GM19025 (cell line): ENCODE results near the gene ELN.
"Not testable (repeated sequence)": the region's sequence is repeated elsewhere in the genome, so short reads cannot be mapped to it uniquely, and the experiment has no call there.

Experiments used
- ATAC-seq: cut with Tn5 transposase; IDR thresholded peaks from one replicate; pipeline ENCODE4 v1.9.1; 2021; ENCODE audit warnings: mild to moderate bottlenecking, low read depth, moderate library complexity; ENCODE audit not compliant: unreplicated experiment

Gene ELN

DNA sequence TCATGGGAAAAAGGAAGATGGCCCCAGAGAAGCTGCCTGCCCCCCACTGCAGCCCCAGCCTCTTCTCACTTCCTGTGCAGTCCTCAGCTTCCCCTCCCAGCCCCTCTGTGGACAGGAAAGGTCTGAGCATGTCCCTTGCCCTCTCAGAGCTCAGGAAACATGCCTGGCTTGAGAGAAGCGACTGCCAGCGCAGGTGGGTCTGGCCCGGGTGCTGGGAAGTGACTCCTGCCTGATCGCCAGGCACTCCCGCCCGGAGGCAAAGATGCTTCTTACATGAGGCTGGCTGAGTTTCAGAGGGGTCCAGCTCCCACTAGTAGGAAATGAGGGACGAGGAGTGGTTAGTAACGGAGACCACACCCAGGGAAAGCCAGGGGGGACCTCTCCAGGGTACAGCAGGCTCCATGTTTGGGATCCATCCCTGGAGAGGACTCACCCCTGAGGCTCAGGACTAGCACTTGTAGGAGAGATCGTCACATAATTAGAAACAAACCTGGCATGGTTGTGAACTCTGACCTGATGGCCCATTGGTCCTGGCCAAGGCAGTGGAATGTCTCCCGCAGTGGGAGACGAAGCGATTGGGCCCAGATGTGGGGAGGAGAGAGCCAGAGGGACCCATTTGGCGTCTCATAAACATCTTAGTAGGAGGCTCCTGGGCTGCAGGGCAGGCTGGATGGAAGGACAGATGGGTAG is 12.3 kb downstream of the ELN start:
- no peak for ATAC-seq

DNA sequence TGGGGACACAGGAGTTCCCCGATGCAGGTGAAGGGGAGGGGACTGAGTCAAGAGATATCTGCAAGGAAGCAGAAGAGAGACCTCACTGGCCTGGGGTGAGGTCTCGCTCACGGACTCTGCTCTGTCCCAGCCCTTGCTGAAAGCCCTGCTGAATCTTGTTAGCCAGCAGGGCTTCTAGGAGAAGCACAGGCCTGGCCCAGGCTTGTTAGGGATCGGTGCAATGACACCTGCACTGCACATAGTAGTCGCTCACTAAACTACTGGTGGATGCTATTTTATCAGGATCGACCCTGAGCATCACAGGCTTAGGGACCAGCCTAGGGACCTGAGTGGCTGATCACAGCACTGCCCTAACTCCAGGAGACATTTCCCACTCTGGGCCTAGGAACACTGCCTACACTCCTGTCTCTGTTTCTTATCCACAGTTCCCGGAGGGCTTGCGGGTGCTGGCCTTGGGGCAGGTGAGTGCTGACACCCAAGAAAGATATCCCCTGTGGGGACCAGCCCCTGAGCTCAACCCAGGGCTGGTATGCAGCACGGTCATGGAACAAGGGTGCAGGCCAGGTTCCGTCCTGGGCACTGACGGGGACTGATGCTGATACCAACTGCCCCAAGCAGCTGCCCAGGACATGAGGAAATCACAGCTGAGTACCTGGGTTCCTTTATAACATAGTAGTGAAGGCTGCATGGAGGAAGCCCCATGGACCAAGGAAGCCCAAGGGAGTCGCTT is 13.0 kb downstream of the ELN start:
- no peak for ATAC-seq

DNA sequence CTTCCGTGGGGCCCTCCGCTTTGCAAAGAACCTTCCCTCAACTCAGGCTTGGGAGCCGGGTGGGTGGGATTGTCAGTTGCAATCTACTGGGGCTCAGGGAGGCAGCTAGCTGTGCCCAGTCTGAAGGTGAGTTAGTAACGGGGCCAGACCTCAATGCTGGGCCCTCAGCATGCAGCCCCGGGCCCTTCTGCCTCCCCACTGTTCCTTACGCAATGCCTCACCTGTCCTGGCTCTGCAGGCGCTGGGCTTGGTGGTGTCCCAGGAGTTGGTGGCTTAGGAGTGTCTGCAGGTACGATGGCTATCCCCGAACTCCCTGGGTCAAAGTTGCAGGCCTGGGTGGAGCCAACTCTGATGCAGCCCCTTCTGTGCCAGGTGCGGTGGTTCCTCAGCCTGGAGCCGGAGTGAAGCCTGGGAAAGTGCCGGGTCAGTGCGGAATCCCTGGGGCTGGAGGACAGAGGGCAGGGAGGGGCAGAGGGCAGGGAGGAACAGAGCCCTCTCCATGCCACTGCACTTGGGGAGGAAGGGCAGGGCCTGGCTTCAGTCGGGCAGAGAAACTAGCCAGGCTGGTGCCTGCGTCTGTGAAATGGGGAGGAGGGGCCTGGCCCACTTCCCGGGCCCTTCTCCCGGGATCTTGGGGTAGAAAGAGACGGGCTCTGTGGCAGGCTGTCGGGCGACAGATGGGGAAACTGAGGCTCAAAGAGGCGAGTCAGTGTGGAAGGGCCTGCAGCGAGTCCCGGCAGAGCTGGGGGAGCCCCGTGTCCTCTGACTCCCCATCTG is 15.0 kb downstream of the ELN start:
- no peak for ATAC-seq

DNA sequence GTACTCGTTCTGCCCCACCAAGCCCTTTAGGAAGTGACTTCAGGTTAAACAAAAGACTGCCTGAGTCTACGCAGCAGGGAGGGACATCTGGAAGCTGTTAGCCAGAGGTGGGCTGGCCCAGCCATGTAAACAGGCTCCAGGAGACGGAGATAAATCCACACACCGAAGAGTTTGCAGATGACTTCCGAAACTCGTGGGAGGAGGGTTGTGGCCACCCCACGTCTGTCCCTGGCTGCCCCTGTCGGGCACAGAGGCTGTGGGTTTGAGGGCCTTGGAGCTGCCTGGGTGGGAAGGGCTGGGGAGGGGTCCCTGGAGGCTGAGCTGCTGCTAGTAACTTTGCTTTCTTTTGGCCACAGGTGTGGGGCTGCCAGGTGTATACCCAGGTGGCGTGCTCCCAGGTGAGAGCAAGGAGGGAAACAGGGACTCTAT is 15.6 kb downstream of the ELN start:
- no peak for ATAC-seq

DNA sequence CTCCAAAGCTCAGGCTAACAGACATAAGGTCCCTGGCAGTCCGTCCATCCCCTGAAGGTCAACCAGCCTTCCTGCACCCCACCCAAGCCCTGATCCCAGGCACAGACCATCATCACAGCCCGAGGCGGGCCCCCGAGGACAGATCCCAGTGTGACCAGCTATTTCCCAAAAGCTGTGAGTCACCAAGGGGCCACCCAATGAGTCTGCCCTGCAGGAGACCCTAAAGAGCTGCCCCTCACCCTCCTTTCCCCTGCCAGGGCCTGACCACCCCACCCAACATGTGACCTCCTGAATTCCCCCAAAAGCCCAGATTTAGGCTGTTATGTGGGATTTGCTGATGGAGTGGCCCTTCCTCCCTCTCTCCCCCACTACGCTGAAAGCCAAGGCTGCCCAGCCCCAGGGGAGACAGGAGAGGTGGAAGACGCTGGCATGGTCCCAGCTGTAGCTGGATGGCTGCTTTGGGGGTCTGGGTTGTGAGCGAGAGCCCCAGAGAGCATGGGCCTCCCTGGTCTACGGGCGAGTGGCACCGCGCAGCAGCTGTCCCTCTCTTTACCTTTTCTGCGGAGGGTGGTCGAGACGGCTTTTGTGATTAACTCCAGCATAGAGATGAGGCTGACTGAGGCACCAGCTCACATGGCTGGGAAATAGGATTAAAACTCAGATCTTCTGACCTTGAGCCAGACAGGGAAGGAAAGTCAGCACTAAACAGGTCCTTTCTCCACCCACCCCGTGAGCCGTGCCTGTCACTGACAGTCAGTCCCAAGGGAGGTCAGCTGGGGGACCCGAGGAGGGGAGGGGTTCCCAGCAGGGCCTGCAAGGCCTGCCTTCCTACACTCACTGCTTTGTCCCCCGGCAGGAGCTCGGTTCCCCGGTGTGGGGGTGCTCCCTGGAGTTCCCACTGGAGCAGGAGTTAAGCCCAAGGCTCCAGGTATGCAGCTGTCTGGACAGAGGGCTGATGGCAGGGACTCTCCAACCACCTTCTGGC is 16.7 kb downstream of the ELN start:
- ATAC-seq: no peak

DNA sequence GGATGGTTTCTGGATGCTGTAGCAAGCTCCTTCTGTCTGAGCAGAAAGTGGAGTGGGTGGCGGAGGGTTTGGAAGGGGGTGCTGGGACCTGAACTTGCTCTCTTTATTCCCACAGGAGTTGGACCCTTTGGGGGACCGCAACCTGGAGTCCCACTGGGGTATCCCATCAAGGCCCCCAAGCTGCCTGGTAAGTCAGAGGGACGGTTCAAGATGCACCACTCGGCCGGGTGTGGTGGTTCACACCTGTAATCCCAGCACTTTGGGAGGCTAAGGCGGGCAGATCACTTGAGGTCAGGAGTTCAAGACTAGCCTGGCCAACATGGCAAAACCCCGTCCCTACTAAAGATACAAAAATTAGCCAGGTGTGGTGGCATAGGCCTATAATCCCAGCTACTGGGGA is 18.6 kb downstream of the ELN start:
- not testable (repeated sequence) for ATAC-seq

DNA sequence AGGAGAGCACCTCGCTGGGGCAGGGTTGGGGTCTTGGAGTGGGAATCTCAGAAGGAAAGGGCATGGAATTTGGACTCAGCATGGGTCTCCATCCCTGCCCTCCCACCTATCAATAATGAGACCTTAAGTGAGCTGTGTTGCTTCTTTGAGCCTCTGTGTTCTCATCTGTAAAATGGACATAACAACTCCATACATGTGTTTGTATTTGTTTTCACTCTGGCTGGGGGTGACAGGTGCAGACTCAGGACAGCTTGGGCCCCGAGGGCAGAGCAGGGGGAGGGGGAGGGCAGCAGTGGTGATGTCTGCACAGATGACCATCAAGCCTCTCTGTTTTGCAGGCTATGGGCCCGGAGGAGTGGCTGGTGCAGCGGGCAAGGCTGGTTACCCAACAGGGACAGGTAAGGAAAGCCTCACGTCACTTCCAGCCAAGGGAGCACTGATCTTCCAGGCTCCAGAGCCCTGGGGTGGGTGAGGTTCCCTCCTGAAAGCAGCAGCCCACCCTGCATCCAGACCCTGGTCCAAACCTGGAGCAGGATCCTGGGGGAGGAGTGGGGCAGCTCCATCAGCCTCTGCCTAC is 19.9 kb downstream of the ELN start:
- ATAC-seq: no peak

DNA sequence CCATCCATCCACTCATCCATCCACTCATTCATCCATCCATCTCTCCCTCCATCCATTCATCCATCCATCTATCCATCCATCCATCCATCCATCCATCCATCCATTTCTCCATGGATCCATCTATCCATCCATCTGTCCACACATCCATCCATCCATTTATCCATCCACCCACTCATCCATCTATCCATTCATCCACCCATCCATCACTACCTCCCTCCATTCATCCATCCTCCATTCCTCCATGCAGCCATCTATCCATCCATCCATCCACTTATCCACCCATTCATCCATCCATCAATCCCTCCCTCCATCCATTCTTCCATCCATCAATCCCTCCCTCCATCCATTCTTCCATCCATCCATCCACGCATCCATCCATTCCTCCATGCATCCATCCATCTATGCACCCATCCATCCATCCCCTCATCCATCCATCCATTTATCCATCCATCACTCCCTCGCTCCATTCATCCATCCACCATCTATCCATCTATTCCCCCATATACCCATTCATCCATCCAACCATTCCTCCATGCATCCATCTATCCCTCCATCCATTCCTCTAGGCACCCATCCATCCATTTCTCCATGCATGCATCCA is 21.1 kb downstream of the ELN start:
- no peak for ATAC-seq

DNA sequence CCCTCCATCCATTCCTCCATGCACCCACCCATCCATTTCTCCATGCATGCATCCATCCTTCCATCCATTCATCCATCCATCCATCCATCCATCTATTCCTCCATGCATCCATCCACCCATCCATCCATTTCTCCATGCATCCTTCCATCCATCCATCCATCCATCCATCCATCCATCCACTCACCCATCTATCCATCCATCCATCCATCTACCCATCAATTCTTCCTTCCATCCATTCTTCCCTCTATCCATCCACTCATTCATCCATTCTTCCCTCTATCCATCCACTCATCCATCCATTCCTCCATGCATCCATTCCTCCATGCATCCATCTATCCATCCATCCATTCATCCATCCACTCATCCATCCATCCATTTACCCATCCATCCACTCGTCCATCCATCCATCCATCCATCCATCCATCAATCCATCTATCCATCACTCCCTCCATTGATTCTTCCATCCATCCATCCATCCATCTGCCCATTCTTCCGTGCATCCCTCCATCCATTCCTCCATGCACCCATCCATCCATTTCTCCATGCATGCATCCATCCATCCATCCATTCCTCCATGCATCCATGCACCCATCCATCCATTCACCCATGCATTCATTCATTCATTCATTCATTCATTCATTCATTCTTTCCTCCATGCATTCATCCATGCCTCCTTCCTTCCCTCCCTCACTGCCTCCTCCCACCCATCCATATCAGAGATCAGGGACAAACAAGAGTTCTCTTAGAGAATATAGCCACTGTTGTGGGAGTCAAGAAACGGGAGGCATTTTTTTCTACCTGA is 22.2 kb downstream of the ELN start:
- no peak for ATAC-seq

DNA sequence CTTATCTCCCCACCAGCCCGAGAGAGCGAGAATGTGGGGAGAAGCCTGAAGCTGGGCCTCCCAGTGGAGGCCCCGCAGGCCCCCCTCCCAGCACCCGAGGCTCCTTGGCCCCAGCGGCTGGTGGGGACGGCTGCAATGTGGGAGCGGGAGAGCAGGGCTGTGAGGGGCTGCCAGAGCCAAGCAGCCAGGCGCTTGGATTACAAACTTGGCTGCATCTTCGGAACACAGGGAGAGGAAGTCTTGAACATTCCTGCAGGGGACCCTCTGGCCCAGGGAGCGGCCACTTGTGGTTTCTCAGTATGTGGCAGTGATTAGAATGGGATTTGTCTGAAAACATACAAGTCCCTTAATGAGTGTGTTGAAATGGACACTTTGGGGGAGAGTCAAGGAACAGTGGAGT is 23.2 kb downstream of the ELN start:
- no peak for ATAC-seq

DNA sequence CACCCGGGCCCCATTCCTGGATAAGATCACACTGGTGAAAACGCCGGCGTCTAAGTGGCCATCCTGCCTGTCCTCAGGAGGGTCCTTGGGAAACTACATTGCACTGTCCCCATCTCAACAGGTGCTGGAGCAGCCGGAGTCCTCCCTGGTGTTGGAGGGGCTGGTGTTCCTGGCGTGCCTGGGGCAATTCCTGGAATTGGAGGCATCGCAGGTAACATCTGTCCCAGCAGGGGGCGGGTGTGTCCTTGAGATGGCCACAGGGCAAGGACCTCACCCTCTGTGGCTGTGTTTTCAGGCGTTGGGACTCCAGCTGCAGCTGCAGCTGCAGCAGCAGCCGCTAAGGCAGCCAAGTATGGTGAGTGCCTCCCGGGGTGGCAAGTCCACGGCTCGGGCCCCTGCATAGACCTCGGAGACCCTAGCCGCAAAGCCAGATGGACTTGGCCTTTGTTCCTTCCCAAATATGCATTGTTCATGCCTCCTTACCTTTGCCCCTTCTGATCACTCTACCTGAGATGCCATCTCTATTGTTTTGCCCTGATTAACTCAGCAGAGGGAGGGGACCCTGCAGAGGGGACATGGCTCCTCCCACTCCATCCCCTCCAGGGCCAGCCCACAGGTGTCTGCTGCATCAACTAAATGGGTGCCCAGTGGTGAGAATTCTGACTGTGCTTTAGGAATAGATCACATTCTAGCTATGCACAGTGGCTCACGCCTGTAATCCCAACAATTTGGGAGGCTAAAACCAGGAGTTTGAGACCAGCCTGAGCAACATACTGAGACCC is 23.8 kb downstream of the ELN start:
- no peak for ATAC-seq

DNA sequence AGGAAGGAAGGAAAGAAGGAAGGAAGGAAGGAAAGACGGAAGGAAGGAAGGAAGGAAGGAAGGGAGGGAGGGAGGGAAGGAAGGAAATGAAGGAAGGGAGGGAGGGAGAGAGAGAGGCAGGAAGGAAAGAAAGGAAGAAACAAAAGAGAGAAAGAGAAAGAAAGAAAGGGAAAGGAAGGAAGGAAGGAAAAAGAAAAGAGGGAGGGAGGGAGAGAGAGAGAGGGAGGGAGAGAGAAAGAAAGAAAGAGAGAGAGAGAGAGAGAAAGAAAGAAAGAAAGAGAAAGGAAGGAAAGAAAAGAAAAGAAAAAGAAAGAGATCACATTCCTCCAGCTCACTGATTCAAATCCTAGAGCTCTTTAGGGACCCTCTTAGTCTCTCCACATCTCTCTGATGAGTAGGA is 24.7 kb downstream of the ELN start:
- no peak for ATAC-seq

DNA sequence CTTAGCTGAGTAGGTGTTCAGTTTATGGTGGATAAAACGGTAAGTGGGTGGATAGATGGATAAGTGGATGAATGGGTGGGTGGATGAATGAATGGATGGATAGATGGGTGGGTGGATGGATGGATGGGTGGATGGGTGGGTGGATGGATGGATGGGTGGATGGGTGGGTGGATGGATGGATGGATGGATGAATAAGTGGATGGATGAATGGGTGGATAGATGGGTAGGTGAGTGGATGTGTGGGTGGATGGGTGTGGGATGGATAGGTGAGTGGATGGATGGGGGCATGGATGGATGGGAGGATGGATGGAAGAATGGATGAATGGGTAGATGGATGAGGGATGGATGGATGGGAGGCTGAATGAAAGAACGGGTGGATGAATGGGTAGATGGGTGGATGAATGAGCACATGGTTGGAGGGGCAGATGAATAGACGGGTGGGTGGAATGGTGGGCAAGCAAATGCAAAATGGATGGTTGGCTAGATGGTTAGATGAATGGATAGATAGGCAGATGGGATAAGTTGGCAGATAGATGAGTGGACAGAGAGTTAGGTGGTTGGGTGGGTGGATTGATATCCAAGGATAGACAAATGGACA is 25.7 kb downstream of the ELN start:
- no peak for ATAC-seq

DNA sequence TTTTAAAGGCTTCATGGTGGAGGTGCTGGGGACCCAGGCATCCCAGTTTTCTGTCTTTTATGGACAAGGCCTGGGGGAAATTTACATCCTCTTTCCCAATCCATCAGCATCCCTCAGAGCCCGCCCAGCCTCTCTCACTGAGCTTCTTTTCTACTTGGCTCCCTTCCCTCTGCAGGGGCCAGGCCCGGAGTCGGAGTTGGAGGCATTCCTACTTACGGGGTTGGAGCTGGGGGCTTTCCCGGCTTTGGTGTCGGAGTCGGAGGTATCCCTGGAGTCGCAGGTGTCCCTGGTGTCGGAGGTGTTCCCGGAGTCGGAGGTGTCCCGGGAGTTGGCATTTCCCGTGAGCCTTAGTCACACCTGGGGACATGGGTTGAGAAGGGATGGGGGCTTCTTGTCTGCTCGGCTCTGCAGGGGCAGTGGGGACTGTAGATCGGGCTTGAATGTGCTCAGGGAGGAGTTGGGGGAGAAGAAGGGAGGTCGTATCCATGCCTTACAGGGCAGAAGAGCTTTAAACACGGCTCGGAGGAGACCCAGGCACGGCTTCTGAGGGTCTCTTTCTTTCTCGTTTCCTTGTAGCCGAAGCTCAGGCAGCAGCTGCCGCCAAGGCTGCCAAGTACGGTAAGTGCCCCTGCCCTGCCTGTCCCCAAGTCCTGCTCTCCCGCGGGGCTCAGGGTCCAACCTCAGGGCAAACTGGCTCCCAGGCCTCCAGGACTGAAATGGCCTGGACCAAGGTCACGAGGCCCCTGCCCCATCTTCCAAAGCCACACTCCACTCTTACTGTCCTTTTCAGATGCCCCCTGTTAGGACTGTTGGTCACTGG is 28.3 kb downstream of the ELN start:
- no peak for ATAC-seq

DNA sequence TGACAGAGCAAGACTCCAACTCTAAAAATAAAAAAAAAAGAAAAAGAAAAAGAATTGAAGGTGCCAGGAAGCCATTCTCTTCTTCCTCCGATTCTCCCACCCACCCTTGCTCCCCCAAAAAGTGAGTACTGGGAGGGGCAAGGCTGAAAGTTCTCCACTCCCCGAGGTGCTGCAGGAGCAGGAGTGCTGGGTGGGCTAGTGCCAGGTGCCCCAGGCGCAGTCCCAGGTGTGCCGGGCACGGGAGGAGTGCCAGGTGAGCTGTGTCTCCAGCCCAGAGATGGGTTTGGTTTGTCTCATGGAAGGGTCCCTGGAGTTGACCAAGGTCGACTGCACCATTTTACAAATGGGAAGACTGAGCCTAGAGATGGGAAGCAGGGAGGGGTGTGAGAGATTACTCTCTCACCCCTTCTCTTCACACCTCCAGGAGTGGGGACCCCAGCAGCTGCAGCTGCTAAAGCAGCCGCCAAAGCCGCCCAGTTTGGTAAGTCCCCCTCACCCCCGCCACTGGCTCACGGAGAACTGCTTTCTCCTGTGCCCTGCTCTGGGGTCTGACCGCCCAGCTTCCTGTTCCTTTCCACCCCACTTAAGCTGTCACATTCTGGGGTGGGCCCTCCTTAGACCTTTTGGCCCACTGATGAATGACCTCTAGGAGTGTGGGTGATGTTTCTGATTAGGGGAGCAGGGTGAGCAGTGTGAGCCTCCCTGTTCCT is 29.4 kb downstream of the ELN start:
- ATAC-seq: no peak

DNA sequence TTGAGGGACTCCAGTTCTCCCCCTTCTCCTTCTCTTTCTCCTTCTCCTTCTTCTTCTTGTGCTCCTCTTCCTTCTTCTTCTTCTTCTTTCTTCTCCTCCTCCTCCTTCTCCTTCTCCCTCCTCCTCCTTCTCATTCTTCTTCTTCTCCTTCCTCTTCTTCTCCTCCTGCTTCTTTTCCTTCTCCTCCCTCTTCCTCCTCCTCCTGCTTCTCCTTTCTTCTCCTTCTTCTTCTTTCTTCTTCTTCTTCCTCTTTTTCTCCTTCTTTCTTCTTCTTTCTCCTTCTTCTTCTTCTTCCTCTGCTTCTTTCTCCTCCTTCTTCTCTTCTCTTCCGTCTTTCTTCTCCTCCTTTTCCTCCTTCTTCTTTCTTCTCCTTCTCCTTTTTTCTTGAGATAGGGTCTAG is 30.0 kb downstream of the ELN start:
- ATAC-seq: no peak
